Neural progenitor cell (in vitro differentiated cells): ENCODE data around the gene PINLYP. TPM values are rescaled to one million over a fixed set of nuclear protein-coding genes. Genes with fewer than 3 reads are reported as not detected.

Source experiments
- DNase-seq: peaks from one replicate; pipeline ENCODE4 v3.0.0-alpha.2; 2016; ENCODE audit warnings: low spot score
- H2AFZ ChIP-seq: fragments of 200-600 bp; sonication (generic); replicated peaks from 2 replicates; pipeline ENCODE4 v1.6.1; 2016; ENCODE audit warnings: antibody characterized with exemption
- H3F3A ChIP-seq: fragments of 200-600 bp; sonication (generic); 2 replicates; pipeline ENCODE4 v1.6.1; 2016; ENCODE audit warnings: antibody characterized with exemption, low read depth
- H3K27ac ChIP-seq: fragments of 200-600 bp; sonication (generic); 2 replicates; pipeline ENCODE4 v1.5.1; 2016; ENCODE audit warnings: mild to moderate bottlenecking
- H3K27me3 ChIP-seq: fragments of 200-600 bp; sonication (generic); 2 replicates; pipeline ENCODE4 v1.6.1; 2016; ENCODE audit warnings: mild to moderate bottlenecking, moderate library complexity
- H3K36me3 ChIP-seq: fragments of 200-600 bp; sonication (generic); 2 replicates; pipeline ENCODE4 v1.5.1; 2016
- H3K4me1 ChIP-seq: fragments of 200-600 bp; sonication (generic); 2 replicates; pipeline ENCODE4 v1.6.1; 2016; ENCODE audit warnings: mixed run types
- H3K4me2 ChIP-seq: fragments of 200-600 bp; sonication (generic); 2 replicates; pipeline ENCODE4 v1.6.1; 2016
- H3K4me3 ChIP-seq: fragments of 200-600 bp; sonication (generic); 2 replicates; pipeline ENCODE4 v1.5.1; 2016
- H3K79me2 ChIP-seq: fragments of 200-600 bp; sonication (generic); 2 replicates; pipeline ENCODE4 v1.6.1; 2016; ENCODE audit warnings: low read depth
- H3K9ac ChIP-seq: fragments of 200-600 bp; sonication (generic); 2 replicates; pipeline ENCODE4 v1.6.1; 2016
- H3K9me3 ChIP-seq: fragments of 200-600 bp; sonication (generic); 2 replicates; pipeline ENCODE4 v1.5.1; 2016; ENCODE audit warnings: low read depth
- H4K20me1 ChIP-seq: fragments of 200-600 bp; sonication (generic); 2 replicates; pipeline ENCODE4 v1.6.1; 2016; ENCODE audit warnings: low read depth
- H3K27ac Mint-ChIP-seq: 3 replicates; pipeline ENCODE4 v1.8.0; 2021; ENCODE audit warnings: mixed read lengths
- H3K27me3 Mint-ChIP-seq: 2 replicates; pipeline ENCODE4 v1.8.0; 2022; ENCODE audit warnings: low read depth, mild to moderate bottlenecking, inconsistent platforms, moderate library complexity, mixed read lengths; ENCODE audit not compliant: insufficient read depth
- H3K36me3 Mint-ChIP-seq: 3 replicates; pipeline ENCODE4 v1.8.0; 2021; ENCODE audit warnings: mixed read lengths
- H3K4me1 Mint-ChIP-seq: 3 replicates; pipeline ENCODE4 v1.8.0; 2021; ENCODE audit warnings: mixed read lengths
- H3K4me3 Mint-ChIP-seq: 3 replicates; pipeline ENCODE4 v1.8.0; 2021; ENCODE audit warnings: mild to moderate bottlenecking, moderate library complexity, mixed read lengths
- H3K9me3 Mint-ChIP-seq: 3 replicates; pipeline ENCODE4 v1.8.0; 2020; ENCODE audit warnings: mixed read lengths
- CTCF ChIP-seq: fragments of 200-600 bp; sonication (generic); IDR thresholded peaks from 2 replicates; pipeline ENCODE4 v1.5.1; 2017; ENCODE audit warnings: antibody characterized with exemption, mild to moderate bottlenecking
- EZH2 ChIP-seq: fragments of 200-600 bp; sonication (generic); IDR thresholded peaks from 2 replicates; pipeline ENCODE4 v1.6.1; 2017; ENCODE audit warnings: antibody characterized with exemption, mild to moderate bottlenecking, moderate library complexity
- EZH2phosphoT487 ChIP-seq: fragments of 200-600 bp; sonication (generic); IDR thresholded peaks from 2 replicates; pipeline ENCODE4 v1.6.1; 2017; ENCODE audit warnings: antibody characterized with exemption
- total RNA-seq: library from RNA; depleted of rRNA; stranded (reverse); fragments of >200 nt; gene quantifications from 2 replicates; pipeline ENCODE4 v1.2.3, GENCODE V29; 2015; ENCODE audit warnings: low replicate concordance

The PINLYP gene
- total RNA-seq, 1 donor from 2014 or later: 4.0 TPM

- DNase-seq: no peak
- peaks cover 20% of the 10 kb centered on the region for H3K36me3 Mint-ChIP-seq
- no peak overlapping the region for H3K4me2 ChIP-seq
- no peak overlapping the region for H3K27ac Mint-ChIP-seq
- no peaks in the 10 kb centered on the region for H3K79me2 ChIP-seq
- H4K20me1 ChIP-seq: peaks cover 5% of the 10 kb centered on the region
- H3K27ac ChIP-seq: no peak overlapping the region
- peaks cover 7% of the 10 kb centered on the region for H3K27me3 Mint-ChIP-seq
- H3K27me3 ChIP-seq: no peaks in the 10 kb centered on the region
- no peak overlapping the region for H3K4me3 ChIP-seq
- no peak overlapping the region for H2AFZ ChIP-seq
- H3K9ac ChIP-seq: no peak overlapping the region
- H3F3A ChIP-seq: peaks cover 6% of the 10 kb centered on the region
- H3K36me3 ChIP-seq: no peaks in the 10 kb centered on the region
- TF ChIP-seq EZH2 (no peak), EZH2phosphoT487 (no peak), CTCF (no peak)
- H3K4me1 ChIP-seq: no peaks in the 10 kb centered on the region
- no peaks in the 10 kb centered on the region for H3K9me3 Mint-ChIP-seq
- H3K4me3 Mint-ChIP-seq: no peak overlapping the region
- H3K9me3 ChIP-seq: no peaks in the 10 kb centered on the region
- H3K4me1 Mint-ChIP-seq: peaks cover 11% of the 10 kb centered on the region
Measured at GRCh38 chr19:43552198-43552450, 23.5 kb upstream of the PINLYP start.

GRCh38 chr19:43552616-43553015, 23.0 kb upstream of the PINLYP start:
- Histone ChIP-seq H2AFZ (no peak overlapping the region), H3K4me3 (no peak overlapping the region), H3K9me3 (no peaks in the 10 kb centered on the region), H3K9ac (no peak overlapping the region), H3F3A (peaks cover 6% of the 10 kb centered on the region), H3K4me2 (no peak overlapping the region), H3K4me1 (no peaks in the 10 kb centered on the region), H3K36me3 (no peaks in the 10 kb centered on the region), H3K27me3 (no peaks in the 10 kb centered on the region), H3K79me2 (no peaks in the 10 kb centered on the region), H4K20me1 (peaks cover 5% of the 10 kb centered on the region), H3K27ac (no peak overlapping the region)
- no peak overlapping the region for H3K27ac Mint-ChIP-seq
- H3K27me3 Mint-ChIP-seq: peaks cover 5% of the 10 kb centered on the region
- no peak for TF ChIP-seq CTCF
- TF ChIP-seq EZH2: no peak
- TF ChIP-seq EZH2phosphoT487: no peak
- no peak overlapping the region for H3K4me3 Mint-ChIP-seq
- peaks cover 11% of the 10 kb centered on the region for H3K4me1 Mint-ChIP-seq
- no peaks in the 10 kb centered on the region for H3K9me3 Mint-ChIP-seq
- peaks cover 24% of the 10 kb centered on the region for H3K36me3 Mint-ChIP-seq
- DNase-seq: no peak

- peaks cover 5% of the 10 kb centered on the region for H3K27me3 Mint-ChIP-seq
- peaks cover 6% of the 10 kb centered on the region for H3F3A ChIP-seq
- H3K9me3 ChIP-seq: no peaks in the 10 kb centered on the region
- H3K36me3 Mint-ChIP-seq: peaks cover 24% of the 10 kb centered on the region
- H3K27ac ChIP-seq: no peak overlapping the region
- H3K9me3 Mint-ChIP-seq: no peaks in the 10 kb centered on the region
- H3K27ac Mint-ChIP-seq: peak overlapping the region; percentile 14
- H3K4me3 ChIP-seq: no peak overlapping the region
- peaks cover 5% of the 10 kb centered on the region for H4K20me1 ChIP-seq
- no peak overlapping the region for H3K4me3 Mint-ChIP-seq
- H3K4me1 ChIP-seq: no peaks in the 10 kb centered on the region
- no peak overlapping the region for H3K9ac ChIP-seq
- H2AFZ ChIP-seq: no peak overlapping the region
- H3K79me2 ChIP-seq: no peaks in the 10 kb centered on the region
- no peak for DNase-seq
- no peaks in the 10 kb centered on the region for H3K27me3 ChIP-seq
- no peaks in the 10 kb centered on the region for H3K36me3 ChIP-seq
- H3K4me1 Mint-ChIP-seq: peaks cover 11% of the 10 kb centered on the region
- H3K4me2 ChIP-seq: no peak overlapping the region
- TF ChIP-seq EZH2phosphoT487 (no peak), CTCF (no peak), EZH2 (no peak)
Measured at GRCh38 chr19:43553656-43554055, 21.9 kb upstream of the PINLYP start.
